ENCODE data around the gene CDCP2.

The CDCP2 gene

DNA sequence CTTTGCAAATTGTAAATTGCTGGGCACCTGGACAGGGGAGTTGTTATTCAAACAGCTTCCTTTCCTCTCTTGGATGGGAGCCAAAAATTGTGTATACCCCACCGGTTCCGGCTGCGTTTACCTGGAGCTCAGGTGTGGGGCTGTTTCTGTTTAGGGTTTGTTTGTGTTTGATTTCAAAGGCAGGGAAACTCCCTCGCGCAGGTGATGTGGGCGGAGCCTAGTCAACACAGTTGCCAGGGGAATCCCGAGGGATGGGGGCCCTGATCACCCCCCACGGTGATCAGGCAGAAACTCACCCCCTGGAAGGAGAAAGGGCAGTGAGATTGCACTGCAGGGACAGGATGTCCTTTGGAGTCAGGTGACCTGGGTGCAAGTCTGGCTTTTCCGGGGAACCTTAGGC is 28.3 kb downstream of the CDCP2 start:
- Histone ChIP-seq H3K27ac (no peak overlapping the region), H3K4me3 (ENCODE audit: low read depth in 1 of 2, low read length in 1 of 2) (no peak overlapping the region), H3K9me3 (no peaks in the 10 kb centered on the region), H3K4me1 (ENCODE audit: control insufficient read depth in 1 of 2, insufficient read depth in 1 of 2, low read depth in 1 of 2, low read length in 1 of 2) (no peaks in the 10 kb centered on the region), H3K36me3 (no peaks in the 10 kb centered on the region), H3K27me3 (peaks cover 29% of the 10 kb centered on the region)
- TF ChIP-seq, protein P1, sequence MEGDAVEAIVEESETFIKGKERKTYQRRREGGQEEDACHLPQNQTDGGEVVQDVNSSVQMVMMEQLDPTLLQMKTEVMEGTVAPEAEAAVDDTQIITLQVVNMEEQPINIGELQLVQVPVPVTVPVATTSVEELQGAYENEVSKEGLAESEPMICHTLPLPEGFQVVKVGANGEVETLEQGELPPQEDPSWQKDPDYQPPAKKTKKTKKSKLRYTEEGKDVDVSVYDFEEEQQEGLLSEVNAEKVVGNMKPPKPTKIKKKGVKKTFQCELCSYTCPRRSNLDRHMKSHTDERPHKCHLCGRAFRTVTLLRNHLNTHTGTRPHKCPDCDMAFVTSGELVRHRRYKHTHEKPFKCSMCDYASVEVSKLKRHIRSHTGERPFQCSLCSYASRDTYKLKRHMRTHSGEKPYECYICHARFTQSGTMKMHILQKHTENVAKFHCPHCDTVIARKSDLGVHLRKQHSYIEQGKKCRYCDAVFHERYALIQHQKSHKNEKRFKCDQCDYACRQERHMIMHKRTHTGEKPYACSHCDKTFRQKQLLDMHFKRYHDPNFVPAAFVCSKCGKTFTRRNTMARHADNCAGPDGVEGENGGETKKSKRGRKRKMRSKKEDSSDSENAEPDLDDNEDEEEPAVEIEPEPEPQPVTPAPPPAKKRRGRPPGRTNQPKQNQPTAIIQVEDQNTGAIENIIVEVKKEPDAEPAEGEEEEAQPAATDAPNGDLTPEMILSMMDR (IDR thresholded peaks at IDR 0.05), result no peak

DNA sequence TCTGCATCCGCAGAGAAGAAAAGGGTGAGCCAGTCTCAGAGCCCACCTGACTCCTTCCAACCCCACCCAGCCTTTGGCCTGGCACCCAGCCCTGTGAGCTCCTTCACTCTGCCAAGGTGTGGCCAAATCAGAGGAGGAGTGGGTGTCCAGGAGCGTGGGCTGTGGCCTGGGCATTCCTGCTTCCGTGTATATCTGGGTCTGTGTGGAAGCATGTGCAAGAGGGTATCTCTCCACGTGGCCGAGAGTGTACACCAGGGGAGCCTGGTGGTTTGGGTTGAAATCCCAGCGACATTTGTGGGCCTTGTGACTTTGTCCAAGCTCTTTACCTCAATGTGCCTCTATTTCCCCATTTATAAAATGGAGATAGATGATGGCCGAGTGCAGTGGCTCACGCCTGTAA is 29.8 kb downstream of the CDCP2 start:
- TF ChIP-seq, protein P1 (IDR thresholded peaks at IDR 0.05), result no peak
- Histone ChIP-seq H3K27me3 (peaks cover 29% of the 10 kb centered on the region), H3K27ac (no peak overlapping the region), H3K4me3 (ENCODE audit: low read depth in 1 of 2, low read length in 1 of 2) (no peak overlapping the region), H3K4me1 (ENCODE audit: control insufficient read depth in 1 of 2, insufficient read depth in 1 of 2, low read depth in 1 of 2, low read length in 1 of 2) (no peaks in the 10 kb centered on the region), H3K36me3 (no peaks in the 10 kb centered on the region), H3K9me3 (no peaks in the 10 kb centered on the region)

DNA sequence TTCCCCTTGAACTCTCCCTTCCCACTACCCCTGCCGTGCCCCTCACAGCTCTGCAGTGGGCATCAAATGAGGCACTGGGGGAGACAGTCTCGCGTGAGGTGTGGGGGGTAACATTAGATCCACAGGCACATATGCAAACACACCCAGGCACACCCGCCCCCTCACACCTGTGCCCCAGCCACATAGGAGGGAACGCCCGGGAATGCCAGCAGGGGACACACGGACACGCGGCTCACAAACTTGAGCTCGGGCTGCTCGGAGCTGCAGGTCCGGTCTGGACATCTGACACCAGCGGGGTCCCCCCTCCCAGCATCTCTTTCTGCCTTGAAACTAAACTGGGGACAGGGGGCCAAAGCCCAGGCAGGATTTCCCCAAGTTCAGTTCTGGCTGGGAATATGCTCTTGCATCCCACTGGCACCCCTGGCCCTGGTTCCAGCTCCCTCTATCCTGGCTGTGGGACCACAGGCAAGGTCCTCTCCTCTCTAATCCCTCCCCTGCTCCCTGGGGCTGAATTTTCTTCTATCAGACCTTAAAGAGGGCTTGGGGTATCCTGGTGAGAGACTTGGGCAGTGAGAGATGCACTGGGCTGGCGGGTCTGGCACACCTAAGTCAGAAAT is 30.6 kb downstream of the CDCP2 start:
- Histone ChIP-seq H3K4me3 (ENCODE audit: low read depth in 1 of 2, low read length in 1 of 2) (no peak overlapping the region), H3K4me1 (ENCODE audit: control insufficient read depth in 1 of 2, insufficient read depth in 1 of 2, low read depth in 1 of 2, low read length in 1 of 2) (no peaks in the 10 kb centered on the region), H3K27ac (no peak overlapping the region), H3K36me3 (no peaks in the 10 kb centered on the region), H3K9me3 (no peaks in the 10 kb centered on the region), H3K27me3 (peaks cover 29% of the 10 kb centered on the region)
- TF ChIP-seq, protein P1 (IDR thresholded peaks at IDR 0.05), result no peak

DNA sequence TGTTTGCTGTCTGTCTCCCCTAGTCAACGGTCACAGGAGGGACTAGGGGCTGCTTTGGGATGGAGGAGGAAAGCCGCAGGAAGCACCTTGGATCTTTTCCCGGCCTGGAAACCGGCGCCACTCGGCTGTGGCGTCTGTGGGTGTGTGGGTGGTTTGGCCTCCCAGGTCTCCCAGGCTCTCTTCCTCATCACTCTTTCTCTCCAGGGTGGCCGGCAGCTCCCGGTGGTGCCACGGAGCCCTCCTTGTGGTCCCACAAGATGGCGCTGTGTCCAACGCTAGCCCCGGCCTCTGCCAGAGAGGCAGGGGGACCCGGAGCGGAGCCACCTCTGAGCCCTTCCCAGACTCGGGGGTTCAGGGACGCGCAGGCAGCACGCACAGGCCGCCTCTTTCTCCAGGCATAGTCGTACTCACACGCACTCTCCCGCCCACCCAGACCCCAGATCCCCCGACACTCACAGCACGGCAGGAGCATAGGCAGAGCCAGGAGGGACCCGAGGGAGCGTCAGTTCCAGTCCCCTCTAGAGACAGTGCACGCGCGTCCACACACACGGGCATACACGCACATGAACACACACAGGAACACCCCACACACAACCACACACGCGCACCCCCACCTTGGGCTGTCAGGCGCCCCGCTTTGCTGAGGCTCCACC is 31.2 kb downstream of the CDCP2 start:
- Histone ChIP-seq H3K9me3 (no peaks in the 10 kb centered on the region), H3K27ac (no peak overlapping the region), H3K36me3 (no peaks in the 10 kb centered on the region), H3K27me3 (peaks cover 29% of the 10 kb centered on the region), H3K4me1 (ENCODE audit: control insufficient read depth in 1 of 2, insufficient read depth in 1 of 2, low read depth in 1 of 2, low read length in 1 of 2) (no peaks in the 10 kb centered on the region), H3K4me3 (ENCODE audit: low read depth in 1 of 2, low read length in 1 of 2) (no peak overlapping the region)
- TF ChIP-seq, protein P1 (IDR thresholded peaks at IDR 0.05), result no peak

DNA sequence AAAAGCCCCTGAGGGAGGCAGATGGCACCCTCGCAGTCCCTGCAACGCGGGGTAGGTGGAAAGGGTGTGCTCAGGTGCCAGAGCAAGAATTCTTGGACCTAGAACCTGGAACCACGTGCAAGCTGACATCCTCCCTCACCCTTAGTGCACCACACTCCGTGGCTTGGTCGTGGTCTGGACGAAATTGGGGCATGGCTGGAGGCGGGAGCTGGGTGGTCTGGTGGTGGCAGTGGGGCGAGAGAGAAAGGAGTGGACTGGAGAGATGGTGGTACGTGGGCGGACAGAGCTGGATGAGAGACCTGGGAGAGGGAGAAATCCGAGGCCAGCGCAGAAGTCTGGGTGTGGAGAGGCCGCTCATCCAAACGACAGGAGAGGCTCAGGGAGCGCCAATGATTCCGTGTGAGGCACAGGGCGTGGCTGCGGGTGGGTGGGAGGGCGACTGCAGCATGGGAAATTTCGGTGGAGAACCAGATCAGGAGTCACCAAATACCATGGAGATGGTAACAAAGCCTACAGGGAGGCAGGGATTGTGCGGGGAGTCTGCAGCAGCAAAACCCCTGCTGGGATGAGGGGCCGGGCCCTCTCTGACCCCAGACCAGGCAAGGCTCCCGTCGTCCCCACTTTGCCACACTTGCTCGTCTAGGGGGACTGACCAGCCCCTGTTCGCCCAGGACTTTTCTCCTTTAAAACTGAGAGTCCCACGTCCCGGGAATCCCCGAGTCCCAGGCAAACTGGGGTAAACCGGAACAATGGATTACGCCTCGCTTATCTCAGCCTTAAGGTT is 31.9 kb downstream of the CDCP2 start:
- H3K9me3 ChIP-seq, result no peaks in the 10 kb centered on the region
- no peak overlapping the region for H3K4me3 ChIP-seq (ENCODE audit: low read depth in 1 of 2, low read length in 1 of 2)
- H3K27ac ChIP-seq, result no peak overlapping the region
- peaks cover 29% of the 10 kb centered on the region for H3K27me3 ChIP-seq
- H3K4me1 ChIP-seq (ENCODE audit: control insufficient read depth in 1 of 2, insufficient read depth in 1 of 2, low read depth in 1 of 2, low read length in 1 of 2), result no peaks in the 10 kb centered on the region
- H3K36me3 ChIP-seq, result no peaks in the 10 kb centered on the region
- TF ChIP-seq, protein P1 (IDR thresholded peaks at IDR 0.05), result no peak
